HCT116 (cell line): Measurements from ENCODE around the gene ARPC1A. TPM values are rescaled to one million over a fixed set of nuclear protein-coding genes. Genes with fewer than 3 reads are reported as not detected.
A peak's percentile ranks its signal among the peaks of the same experiment; 100 is the strongest.

ENCODE experiments used
- ATAC-seq: fragments of 200-7000 bp; cut with Tn5 transposase; 2 replicates; pipeline ENCODE4 v1.9.1; 2020; ENCODE audit warnings: mild to moderate bottlenecking, moderate library complexity
- BruUV-seq: library from RNA; stranded (reverse); fragments of 400-500 nt; replicated peaks from 2 replicates; lab custom pipeline; 2021; lab: Mats Ljungman, UMichigan
- CTCF ChIA-PET: fragments of 300-600 bp; sonication (Branson Sonifier 250); formaldehyde crosslinking; loops from one replicate; lab custom pipeline; 2021; ENCODE audit warnings: antibody characterized with exemption; lab: Charles Lee
- POLR2A ChIA-PET: fragments of 300-600, 350-600 bp; sonication (Branson Sonifier 250); formaldehyde crosslinking; loops from one replicate; lab custom pipeline; 2021; ENCODE audit warnings: antibody characterized with exemption; lab: Charles Lee
- RAD21 ChIA-PET, 2 experiments: fragments of 300-600 bp; sonication (Branson Sonifier 250); formaldehyde crosslinking; loops; one replicate each; lab custom pipeline; 2023; ENCODE audit warnings: low total read pairs in 2 of 2; ENCODE audit not compliant: uncharacterized antibody in 2 of 2, unreplicated experiment in 2 of 2, low non-redundant PET in 1 of 2; lab: Charles Lee
- DNase-seq: peaks from one replicate; pipeline ENCODE4 v3.0.0-alpha.2; 2010; ENCODE audit warnings: low read depth, low spot score
- H2AFZ ChIP-seq: fragments of 200-600 bp; shearing (Covaris generic), sonication (generic); 2 replicates; pipeline ENCODE4 v1.6.1; 2017; ENCODE audit warnings: low read depth, mixed run types, mixed read lengths, antibody characterized with exemption, low read length; ENCODE audit not compliant: poor library complexity, severe bottlenecking
- H3K27ac ChIP-seq: 2 replicates; pipeline ENCODE4 v1.5.1; 2012; ENCODE audit warnings: low read depth, low read length
- H3K27me3 ChIP-seq: fragments of 200-600 bp; sonication (generic); 2 replicates; pipeline ENCODE4 v1.6.1; 2016; ENCODE audit warnings: mixed run types, low read length, mixed read lengths; ENCODE audit not compliant: insufficient read depth
- H3K36me3 ChIP-seq, 2 experiments: fragments of 200-500 bp in 1 of 2; fragments of 200-600 bp in 1 of 2; sonication (Bioruptor generic) in 1 of 2; sonication (generic) in 1 of 2; 2 replicates each; pipeline versions ENCODE4 v1.5.1 to v1.6.1; 2014 to 2016; ENCODE audit warnings: low read length in 2 of 2, inconsistent platforms in 1 of 2, mixed read lengths in 1 of 2, mixed run types in 1 of 2; ENCODE audit not compliant: insufficient read depth in 2 of 2, control insufficient read depth in 1 of 2
- H3K4me1 ChIP-seq, 2 experiments: fragments of 200-600 bp in 1 of 2; sonication (generic) in 1 of 2; 2 replicates each; pipeline versions ENCODE4 v1.5.1 to v1.6.1; 2012 to 2017; ENCODE audit warnings: low read length in 2 of 2, inconsistent platforms in 1 of 2, mild to moderate bottlenecking in 1 of 2, mixed read lengths in 1 of 2, mixed run types in 1 of 2, moderate library complexity in 1 of 2; ENCODE audit not compliant: insufficient read depth in 2 of 2, control insufficient read depth in 1 of 2
- H3K4me2 ChIP-seq: fragments of 200-600 bp; sonication (generic); 2 replicates; pipeline ENCODE4 v1.6.1; 2017; ENCODE audit warnings: mixed run types, low read length, mixed read lengths
- H3K4me3 ChIP-seq, 2 experiments: fragments of 200-600 bp in 1 of 2; sonication (generic) in 1 of 2; replicated peaks in 1 of 2; 2 replicates each; pipeline ENCODE4 v1.5.1; 2011 to 2016; ENCODE audit warnings: low read length in 2 of 2, control low read depth in 1 of 2, low read depth in 1 of 2, mild to moderate bottlenecking in 1 of 2, mixed read lengths in 1 of 2, mixed run types in 1 of 2
- H3K79me2 ChIP-seq: fragments of 200-600 bp; sonication (generic); 2 replicates; pipeline ENCODE4 v1.6.1; 2017; ENCODE audit warnings: mild to moderate bottlenecking, mixed run types, low read length, moderate library complexity, mixed read lengths; ENCODE audit not compliant: insufficient read depth
- H3K9ac ChIP-seq: fragments of 200-600 bp; sonication (generic); 2 replicates; pipeline ENCODE4 v1.6.1; 2016; ENCODE audit warnings: low read length, mixed read lengths
- H3K9me2 ChIP-seq: fragments of 200-600 bp; sonication (generic), shearing (Covaris generic); 2 replicates; pipeline ENCODE4 v1.6.1; 2017; ENCODE audit warnings: mixed run types, mild to moderate bottlenecking, moderate library complexity; ENCODE audit not compliant: insufficient read depth
- H3K9me3 ChIP-seq, 2 experiments: fragments of 200-500 bp in 1 of 2; fragments of 200-600 bp in 1 of 2; sonication (Bioruptor generic) in 1 of 2; sonication (generic) in 1 of 2; 2 replicates each; pipeline ENCODE4 v1.6.1; 2014 to 2017; ENCODE audit warnings: low read length in 2 of 2, mixed read lengths in 2 of 2, inconsistent platforms in 1 of 2, low read depth in 1 of 2, mild to moderate bottlenecking in 1 of 2, mixed run types in 1 of 2, moderate library complexity in 1 of 2; ENCODE audit not compliant: control insufficient read depth in 1 of 2, insufficient read depth in 1 of 2
- H4K20me1 ChIP-seq: fragments of 200-600 bp; sonication (generic), shearing (Covaris generic); 2 replicates; pipeline ENCODE4 v1.6.1; 2017; ENCODE audit warnings: mixed run types, mild to moderate bottlenecking, moderate library complexity; ENCODE audit not compliant: insufficient read depth
- CBX3 ChIP-seq: IDR thresholded peaks from 2 replicates; pipeline ENCODE4 v1.6.1; 2012; ENCODE audit warnings: low read depth
- EGR1 ChIP-seq: IDR thresholded peaks from 2 replicates; pipeline ENCODE4 v1.6.1; 2012; ENCODE audit warnings: low read depth
- EZH2 ChIP-seq: fragments of 200-600 bp; sonication (generic); IDR thresholded peaks from 2 replicates; pipeline ENCODE4 v1.6.1; 2017; ENCODE audit warnings: antibody characterized with exemption, mixed run types
- FOSL1 ChIP-seq: IDR thresholded peaks from 2 replicates; pipeline ENCODE4 v1.6.1; 2012; ENCODE audit warnings: low read depth
- JUND ChIP-seq: IDR thresholded peaks from 2 replicates; pipeline ENCODE4 v1.6.1; 2012
- POLR2A ChIP-seq: IDR thresholded peaks from 2 replicates; pipeline ENCODE4 v1.7.0; 2011; ENCODE audit warnings: borderline replicate concordance; ENCODE audit not compliant: insufficient read depth, insufficient read length; ENCODE audit errors: extremely low read depth
- POLR2AphosphoS5 ChIP-seq: IDR thresholded peaks from 2 replicates; pipeline ENCODE4 v1.6.1; 2011; ENCODE audit warnings: mild to moderate bottlenecking, low read depth, low read length, moderate library complexity
- RAD21 ChIP-seq: IDR thresholded peaks from 2 replicates; pipeline ENCODE4 v1.6.1; 2012; ENCODE audit warnings: low read depth, mild to moderate bottlenecking
- TCF7L2 ChIP-seq: IDR thresholded peaks from 2 replicates; pipeline ENCODE4 v1.7.0; 2011; ENCODE audit warnings: borderline replicate concordance, inconsistent platforms; ENCODE audit not compliant: insufficient read depth, insufficient read length; ENCODE audit errors: extremely low read depth
- YY1 ChIP-seq: IDR thresholded peaks from 2 replicates; pipeline ENCODE4 v1.6.1; 2011; ENCODE audit warnings: low read length, low read depth, moderate library complexity, mild to moderate bottlenecking; ENCODE audit not compliant: insufficient replicate concordance; ENCODE audit errors: extremely low read depth
- ZNF274 ChIP-seq: fragments of 200-500 bp; sonication (Bioruptor generic); IDR thresholded peaks from 2 replicates; pipeline ENCODE4 v1.6.1; 2014; ENCODE audit warnings: mild to moderate bottlenecking, low read depth, low read length, inconsistent platforms
- intact Hi-C: fragments of 100-400 bp; cut with micrococcal nuclease; formaldehyde crosslinking; loops from 2 replicates; pipeline ENCODE4 v1.10.0; 2022
- total RNA-seq: library from RNA; stranded (reverse); gene quantifications from one replicate; pipeline ENCODE4 v1.2.1, GENCODE V29; 2021; ENCODE audit not compliant: unreplicated experiment
- TF ChIP-seq, protein P1 (sequence below): IDR thresholded peaks from 2 replicates; pipeline ENCODE4 v1.6.1; 2012; ENCODE audit warnings: low read depth
- TF ChIP-seq, protein P2 (sequence below), 3 experiments: fragments of 200-600 bp in 1 of 3; sonication (generic) in 1 of 3; IDR thresholded peaks in 2 of 3; conservative IDR thresholded peaks in 1 of 3; 2 replicates each; pipeline ENCODE4 v1.5.1; 2012 to 2017; ENCODE audit warnings: low read depth in 2 of 3, low read length in 2 of 3, antibody characterized with exemption in 1 of 3, borderline replicate concordance in 1 of 3, control low read depth in 1 of 3, mild to moderate bottlenecking in 1 of 3, mixed read lengths in 1 of 3, mixed run types in 1 of 3, moderate library complexity in 1 of 3; ENCODE audit not compliant: insufficient read depth in 1 of 3
- TF ChIP-seq, protein P3 (sequence below): IDR thresholded peaks from 2 replicates; pipeline ENCODE4 v1.6.1; 2012

The ARPC1A gene
- total RNA-seq, 1 experiment from 2014 or later: 250 TPM

DNA sequence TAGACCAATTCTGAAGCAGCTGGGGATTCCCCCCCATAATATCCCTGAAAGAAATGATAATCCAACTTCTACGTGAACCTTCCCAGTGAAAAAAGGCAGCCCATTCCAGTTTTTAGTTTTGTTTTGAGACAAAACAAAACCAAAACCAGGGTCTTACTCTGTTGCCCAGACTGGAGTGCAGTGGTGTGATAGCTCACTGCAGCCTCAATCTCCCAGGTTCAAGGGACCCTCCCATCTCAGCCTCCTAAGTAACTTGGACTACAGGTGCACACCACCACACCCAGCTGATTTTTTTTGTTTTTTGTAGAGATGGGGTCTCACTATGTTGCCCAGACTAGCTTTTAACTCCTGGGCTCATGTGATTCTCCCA lies 12.5 kb upstream of the ARPC1A start (continued):
- TF ChIP-seq ZNF274 (no peak), RAD21 (no peak), FOSL1 (no peak), YY1 (no peak)

DNA sequence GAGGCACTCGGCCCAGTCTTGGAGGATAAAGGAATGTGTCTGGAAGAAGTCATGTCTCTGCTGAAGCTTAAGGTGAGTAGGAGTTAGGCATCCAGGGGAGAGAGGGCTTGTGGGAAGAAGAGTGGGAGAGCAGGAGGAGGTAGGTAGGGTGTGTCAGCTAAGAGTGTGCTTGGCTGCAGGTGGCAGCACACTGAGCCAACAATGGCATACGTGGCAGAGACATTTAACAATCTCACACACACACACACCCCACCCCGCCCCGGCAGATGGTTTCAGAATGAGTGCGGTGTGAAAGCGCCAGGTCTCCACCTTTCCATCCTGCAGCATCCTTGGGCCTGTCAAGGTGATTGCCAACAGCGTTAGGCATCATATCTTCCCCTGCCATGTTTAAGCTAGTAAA lies 11.2 kb upstream of the ARPC1A start:
- RAD21 ChIA-PET: no interaction called here
- Histone ChIP-seq H4K20me1 (no peaks in the 10 kb centered on the region), H3K4me2 (peak overlapping the region; percentile 19; the same call in 1 of the 2 replicates), H3K9me3 (peaks cover under 1 to 4% of the 10 kb centered on the region in 2 experiments; a peak in 1 of 4 replicates), H3K79me2 (no peaks in the 10 kb centered on the region), H3K27ac (no peak overlapping the region), H3K9ac (no peak overlapping the region), H3K4me3 (no peak overlapping the region), H3K4me1 (peaks cover 0 to 16% of the 10 kb centered on the region in 2 experiments; a peak in 2 of 4 replicates), H2AFZ (no peak overlapping the region), H3K27me3 (no peaks in the 10 kb centered on the region), H3K36me3 (no peaks in the 10 kb centered on the region), H3K9me2 (no peaks in the 10 kb centered on the region)
- CTCF ChIA-PET: interaction anchor here (0.7 to 1.3 kb wide), 3 partner anchors 275 to 474 kb away, joined by 3 read pairs; no protein-coding TSS in a partner anchor
- intact Hi-C loops: no loop called here
- peak; percentile 59 for ATAC-seq
- no TSS peak for BruUV-seq
- TF ChIP-seq, protein P1, sequence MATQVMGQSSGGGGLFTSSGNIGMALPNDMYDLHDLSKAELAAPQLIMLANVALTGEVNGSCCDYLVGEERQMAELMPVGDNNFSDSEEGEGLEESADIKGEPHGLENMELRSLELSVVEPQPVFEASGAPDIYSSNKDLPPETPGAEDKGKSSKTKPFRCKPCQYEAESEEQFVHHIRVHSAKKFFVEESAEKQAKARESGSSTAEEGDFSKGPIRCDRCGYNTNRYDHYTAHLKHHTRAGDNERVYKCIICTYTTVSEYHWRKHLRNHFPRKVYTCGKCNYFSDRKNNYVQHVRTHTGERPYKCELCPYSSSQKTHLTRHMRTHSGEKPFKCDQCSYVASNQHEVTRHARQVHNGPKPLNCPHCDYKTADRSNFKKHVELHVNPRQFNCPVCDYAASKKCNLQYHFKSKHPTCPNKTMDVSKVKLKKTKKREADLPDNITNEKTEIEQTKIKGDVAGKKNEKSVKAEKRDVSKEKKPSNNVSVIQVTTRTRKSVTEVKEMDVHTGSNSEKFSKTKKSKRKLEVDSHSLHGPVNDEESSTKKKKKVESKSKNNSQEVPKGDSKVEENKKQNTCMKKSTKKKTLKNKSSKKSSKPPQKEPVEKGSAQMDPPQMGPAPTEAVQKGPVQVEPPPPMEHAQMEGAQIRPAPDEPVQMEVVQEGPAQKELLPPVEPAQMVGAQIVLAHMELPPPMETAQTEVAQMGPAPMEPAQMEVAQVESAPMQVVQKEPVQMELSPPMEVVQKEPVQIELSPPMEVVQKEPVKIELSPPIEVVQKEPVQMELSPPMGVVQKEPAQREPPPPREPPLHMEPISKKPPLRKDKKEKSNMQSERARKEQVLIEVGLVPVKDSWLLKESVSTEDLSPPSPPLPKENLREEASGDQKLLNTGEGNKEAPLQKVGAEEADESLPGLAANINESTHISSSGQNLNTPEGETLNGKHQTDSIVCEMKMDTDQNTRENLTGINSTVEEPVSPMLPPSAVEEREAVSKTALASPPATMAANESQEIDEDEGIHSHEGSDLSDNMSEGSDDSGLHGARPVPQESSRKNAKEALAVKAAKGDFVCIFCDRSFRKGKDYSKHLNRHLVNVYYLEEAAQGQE: no peak
- TF ChIP-seq TCF7L2: no peak
- TF ChIP-seq EGR1: no peak
- no peak for TF ChIP-seq EZH2
- no peak for TF ChIP-seq POLR2A
- TF ChIP-seq POLR2AphosphoS5: no peak
- TF ChIP-seq, protein P2, sequence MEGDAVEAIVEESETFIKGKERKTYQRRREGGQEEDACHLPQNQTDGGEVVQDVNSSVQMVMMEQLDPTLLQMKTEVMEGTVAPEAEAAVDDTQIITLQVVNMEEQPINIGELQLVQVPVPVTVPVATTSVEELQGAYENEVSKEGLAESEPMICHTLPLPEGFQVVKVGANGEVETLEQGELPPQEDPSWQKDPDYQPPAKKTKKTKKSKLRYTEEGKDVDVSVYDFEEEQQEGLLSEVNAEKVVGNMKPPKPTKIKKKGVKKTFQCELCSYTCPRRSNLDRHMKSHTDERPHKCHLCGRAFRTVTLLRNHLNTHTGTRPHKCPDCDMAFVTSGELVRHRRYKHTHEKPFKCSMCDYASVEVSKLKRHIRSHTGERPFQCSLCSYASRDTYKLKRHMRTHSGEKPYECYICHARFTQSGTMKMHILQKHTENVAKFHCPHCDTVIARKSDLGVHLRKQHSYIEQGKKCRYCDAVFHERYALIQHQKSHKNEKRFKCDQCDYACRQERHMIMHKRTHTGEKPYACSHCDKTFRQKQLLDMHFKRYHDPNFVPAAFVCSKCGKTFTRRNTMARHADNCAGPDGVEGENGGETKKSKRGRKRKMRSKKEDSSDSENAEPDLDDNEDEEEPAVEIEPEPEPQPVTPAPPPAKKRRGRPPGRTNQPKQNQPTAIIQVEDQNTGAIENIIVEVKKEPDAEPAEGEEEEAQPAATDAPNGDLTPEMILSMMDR (IDR thresholded peaks at IDR 0.05 in 2 of 3, conservative IDR thresholded peaks at IDR 0.05 in 1 of 3; ENCODE audit: borderline replicate concordance in 1 of 3, insufficient read depth in 1 of 3, low read depth in 2 of 3, low read length in 2 of 3): no peak
- no peak for TF ChIP-seq JUND
- no peak for TF ChIP-seq ZNF274
- TF ChIP-seq CBX3: no peak
- TF ChIP-seq, protein P3, sequence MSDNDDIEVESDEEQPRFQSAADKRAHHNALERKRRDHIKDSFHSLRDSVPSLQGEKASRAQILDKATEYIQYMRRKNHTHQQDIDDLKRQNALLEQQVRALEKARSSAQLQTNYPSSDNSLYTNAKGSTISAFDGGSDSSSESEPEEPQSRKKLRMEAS: no peak
- DNase-seq: no peak
- POLR2A ChIA-PET: no interaction called here
